H1 (cell line): ENCODE measurements around the gene RAB11A. TPM values are rescaled to one million over a fixed set of nuclear protein-coding genes. Genes with fewer than 3 reads are reported as not detected.

ENCODE experiments used
- CTCF ChIA-PET: fragments of 300-600 bp; sonication (Branson Sonifier 250); formaldehyde crosslinking; loops from one replicate; lab custom pipeline; 2021; ENCODE audit not compliant: partially characterized antibody; lab: Charles Lee
- POLR2A ChIA-PET: fragments of 300-600 bp; sonication (Branson Sonifier 250); formaldehyde crosslinking; loops from one replicate; lab custom pipeline; 2021; ENCODE audit warnings: inconsistent platforms; ENCODE audit not compliant: partially characterized antibody; lab: Charles Lee
- DNase-seq, 2 experiments: peaks; one replicate each; pipeline versions ENCODE4 v3.0.0 to v3.0.0-alpha.2; 2010 to 2022; ENCODE audit warnings: low spot score in 2 of 2, low read depth in 1 of 2, mixed read lengths in 1 of 2
- FAIRE-seq: peaks from 2 replicates; lab custom pipeline; 2011; peaks lifted over from hg19 to GRCh38; lab: Jason Lieb, UNC
- H2AFZ ChIP-seq: 2 replicates; pipeline ENCODE4 v1.8.1; 2012; ENCODE audit warnings: low read length, inconsistent platforms
- H2AK5ac ChIP-seq: 2 replicates; pipeline ENCODE4 v1.6.1; 2013; ENCODE audit warnings: low read depth, low read length
- H2BK120ac ChIP-seq: replicated peaks from 2 replicates; pipeline ENCODE3; 2013; ENCODE audit warnings: low read depth, low read length, inconsistent platforms
- H2BK12ac ChIP-seq: 2 replicates; pipeline ENCODE4 v1.6.1; 2013; ENCODE audit warnings: low read depth, low read length
- H2BK15ac ChIP-seq: 2 replicates; pipeline ENCODE4 v1.6.1; 2013; ENCODE audit warnings: low read length
- H2BK20ac ChIP-seq: 2 replicates; pipeline ENCODE4 v1.6.1; 2013; ENCODE audit warnings: low read length
- H2BK5ac ChIP-seq: 2 replicates; pipeline ENCODE4 v1.6.1; 2013; ENCODE audit warnings: low read depth, low read length
- H3K14ac ChIP-seq: 2 replicates; pipeline ENCODE4 v1.6.1; 2013; ENCODE audit warnings: inconsistent platforms; ENCODE audit not compliant: insufficient read length
- H3K18ac ChIP-seq: 2 replicates; pipeline ENCODE4 v1.6.1; 2013; ENCODE audit warnings: low read length; ENCODE audit errors: extremely low read depth
- H3K23ac ChIP-seq: 2 replicates; pipeline ENCODE4 v1.6.1; 2013; ENCODE audit warnings: inconsistent platforms; ENCODE audit not compliant: insufficient read length
- H3K23me2 ChIP-seq: 2 replicates; pipeline ENCODE4 v1.6.1; 2013; ENCODE audit warnings: low read depth, low read length
- H3K27ac ChIP-seq: 2 replicates; pipeline ENCODE4 v1.6.1; 2011; ENCODE audit warnings: low read depth, low read length, inconsistent platforms
- H3K27me3 ChIP-seq, 4 experiments: replicated peaks in 1 of 4; 1 replicate in 1 of 4; 2 replicates in 3 of 4; pipeline versions ENCODE4 v1.6.1 to v1.8.1; 2011 to 2013; ENCODE audit warnings: low read length in 3 of 4, mild to moderate bottlenecking in 3 of 4, inconsistent platforms in 2 of 4, mixed read lengths in 2 of 4, moderate library complexity in 1 of 4; ENCODE audit not compliant: control insufficient read depth in 3 of 4, insufficient read depth in 3 of 4; ENCODE audit errors: extremely low read depth in 1 of 4
- H3K36me3 ChIP-seq, 4 experiments: 2 replicates each; pipeline versions ENCODE4 v1.6.1 to v1.8.1; 2011 to 2013; ENCODE audit warnings: mild to moderate bottlenecking in 4 of 4, low read length in 3 of 4, moderate library complexity in 2 of 4, control low read depth in 1 of 4, inconsistent platforms in 1 of 4; ENCODE audit not compliant: insufficient read depth in 4 of 4, control insufficient read depth in 2 of 4
- H3K4ac ChIP-seq: replicated peaks from 2 replicates; pipeline ENCODE3; 2013; ENCODE audit warnings: low read length, low read depth, mixed read lengths, inconsistent platforms; ENCODE audit not compliant: insufficient read length
- H3K4me1 ChIP-seq, 4 experiments: replicated peaks in 1 of 4; 1 replicate in 1 of 4; 2 replicates in 3 of 4; pipeline versions ENCODE4 v1.6.1 to v1.8.1; 2011 to 2013; ENCODE audit warnings: low read length in 3 of 4, inconsistent platforms in 2 of 4, mixed read lengths in 1 of 4; ENCODE audit not compliant: insufficient read depth in 4 of 4, control insufficient read depth in 3 of 4
- H3K4me2 ChIP-seq, 2 experiments: 2 replicates each; pipeline versions ENCODE4 v1.6.1 to v1.8.1; 2011 to 2013; ENCODE audit warnings: low read depth in 2 of 2, low read length in 2 of 2, control low read depth in 1 of 2, inconsistent platforms in 1 of 2, mild to moderate bottlenecking in 1 of 2; ENCODE audit not compliant: insufficient read depth in 1 of 2
- H3K4me3 ChIP-seq, 4 experiments: fragments of 200-600, 300-600 bp in 1 of 4; sonication (generic), shearing (Covaris generic), sonication (Bioruptor Twin) in 1 of 4; 2 replicates each; pipeline versions ENCODE4 v1.5.1 to v1.8.1; 2011 to 2016; ENCODE audit warnings: low read length in 4 of 4, low read depth in 3 of 4, control low read depth in 2 of 4, inconsistent platforms in 2 of 4, mild to moderate bottlenecking in 2 of 4, mixed read lengths in 1 of 4, moderate library complexity in 1 of 4; ENCODE audit not compliant: insufficient read depth in 2 of 4; ENCODE audit errors: extremely low read depth in 1 of 4
- H3K56ac ChIP-seq: replicated peaks from 2 replicates; pipeline ENCODE3; 2013; ENCODE audit warnings: low read depth, mild to moderate bottlenecking, mixed read lengths, low read length, inconsistent platforms; ENCODE audit not compliant: insufficient read length
- H3K79me1 ChIP-seq: 2 replicates; pipeline ENCODE4 v1.6.1; 2013; ENCODE audit warnings: low read depth, low read length, control low read depth
- H3K79me2 ChIP-seq, 2 experiments: 2 replicates each; pipeline versions ENCODE4 v1.6.1 to v1.8.1; 2012 to 2013; ENCODE audit warnings: low read length in 2 of 2, mild to moderate bottlenecking in 2 of 2, inconsistent platforms in 1 of 2; ENCODE audit not compliant: insufficient read depth in 2 of 2, control insufficient read depth in 1 of 2
- H3K9ac ChIP-seq, 4 experiments: replicated peaks in 1 of 4; 1 replicate in 1 of 4; 2 replicates in 3 of 4; pipeline versions ENCODE4 v1.6.1 to v1.8.1; 2011 to 2013; ENCODE audit warnings: low read depth in 3 of 4, low read length in 3 of 4, control low read depth in 2 of 4, mild to moderate bottlenecking in 2 of 4, moderate library complexity in 2 of 4, inconsistent platforms in 1 of 4; ENCODE audit errors: extremely low read depth in 1 of 4
- H3K9me3 ChIP-seq, 2 experiments: 2 replicates each; pipeline versions ENCODE4 v1.6.1 to v1.8.1; 2012 to 2013; ENCODE audit warnings: mild to moderate bottlenecking in 2 of 2, moderate library complexity in 2 of 2, control low read depth in 1 of 2, inconsistent platforms in 1 of 2, low read depth in 1 of 2, low read length in 1 of 2, mixed read lengths in 1 of 2; ENCODE audit not compliant: insufficient read depth in 2 of 2
- H4K20me1 ChIP-seq, 2 experiments: replicated peaks in 1 of 2; 2 replicates each; pipeline versions ENCODE3 to v1.8.1; 2011 to 2013; ENCODE audit warnings: inconsistent platforms in 2 of 2, low read length in 2 of 2, mild to moderate bottlenecking in 1 of 2; ENCODE audit not compliant: insufficient read depth in 2 of 2, control insufficient read depth in 1 of 2
- H4K5ac ChIP-seq: 2 replicates; pipeline ENCODE4 v1.6.1; 2013; ENCODE audit warnings: low read length, low read depth, mixed read lengths, inconsistent platforms; ENCODE audit not compliant: insufficient read length
- H4K8ac ChIP-seq: 2 replicates; pipeline ENCODE4 v1.8.0; 2013; ENCODE audit warnings: mild to moderate bottlenecking, moderate library complexity, low read length, inconsistent platforms; ENCODE audit not compliant: insufficient read depth; ENCODE audit errors: extremely low read depth
- H4K91ac ChIP-seq: replicated peaks from 2 replicates; pipeline ENCODE3; 2013; ENCODE audit warnings: low read length, mixed read lengths, inconsistent platforms; ENCODE audit not compliant: insufficient read length
- CEBPB ChIP-seq: IDR thresholded peaks from 2 replicates; pipeline ENCODE4 v1.6.1; 2012; ENCODE audit warnings: low read depth, low read length
- CHD1 ChIP-seq: IDR thresholded peaks from 2 replicates; pipeline ENCODE4 v1.6.1; 2012; ENCODE audit warnings: low read depth, low read length, improper control_type of control experiment
- EP300 ChIP-seq, 2 experiments: IDR thresholded peaks; 1 replicate in 1 of 2; 2 replicates in 1 of 2; pipeline ENCODE4 v1.6.1; 2011 to 2012; ENCODE audit warnings: low read depth in 2 of 2, low read length in 2 of 2, mild to moderate bottlenecking in 2 of 2, borderline replicate concordance in 1 of 2, inconsistent platforms in 1 of 2, moderate library complexity in 1 of 2
- EZH2 ChIP-seq: fragments of 200-600 bp; sonication (generic); IDR thresholded peaks from 2 replicates; pipeline ENCODE4 v1.7.1; 2012; ENCODE audit warnings: low read depth, mild to moderate bottlenecking, moderate library complexity, low read length, inconsistent platforms; ENCODE audit not compliant: severe bottlenecking
- GABPA ChIP-seq: IDR thresholded peaks from 2 replicates; pipeline ENCODE4 v1.6.1; 2011; ENCODE audit warnings: mild to moderate bottlenecking, low read length, moderate library complexity, borderline replicate concordance; ENCODE audit not compliant: insufficient read depth
- JUN ChIP-seq: IDR thresholded peaks from 2 replicates; pipeline ENCODE4 v1.6.1; 2011; ENCODE audit warnings: low read depth, mild to moderate bottlenecking, improper control_type of control experiment, low read length
- KDM5A ChIP-seq: fragments of 200-600 bp; IDR thresholded peaks from 2 replicates; pipeline ENCODE4 v1.7.1; 2012; ENCODE audit warnings: mild to moderate bottlenecking, low read length, inconsistent platforms, mixed read lengths
- POLR2A ChIP-seq, 2 experiments: IDR thresholded peaks; 1 replicate in 1 of 2; 2 replicates in 1 of 2; pipeline ENCODE4 v1.6.1; 2011; ENCODE audit warnings: low read depth in 2 of 2, low read length in 2 of 2, mild to moderate bottlenecking in 2 of 2; ENCODE audit errors: control extremely low read depth in 1 of 2
- RXRA ChIP-seq: IDR thresholded peaks from 2 replicates; pipeline ENCODE4 v1.6.1; 2011; ENCODE audit warnings: low read depth, mild to moderate bottlenecking, low read length, moderate library complexity; ENCODE audit not compliant: insufficient read depth
- SIN3A ChIP-seq, 2 experiments: IDR thresholded peaks in 1 of 2; conservative IDR thresholded peaks in 1 of 2; 2 replicates each; pipeline ENCODE4 v1.6.1; 2011 to 2012; ENCODE audit warnings: low read length in 2 of 2, improper control_type of control experiment in 1 of 2, low read depth in 1 of 2, mild to moderate bottlenecking in 1 of 2
- WGBS, 2 experiments: shearing (Covaris generic) in 1 of 2; methylation state at CpG; one replicate each; pipeline versions ENCODE4 v1.1.6 to v1.1.7; 2013 to 2015; ENCODE audit warnings: low lambda C conversion rate in 2 of 2, mixed read lengths in 2 of 2, inconsistent platforms in 1 of 2, low coverage in 1 of 2, missing lambda C conversion rate in 1 of 2; ENCODE audit not compliant: insufficient replicate concordance in 2 of 2, insufficient coverage in 1 of 2, insufficient read length in 1 of 2; ENCODE audit errors: extremely low coverage in 1 of 2, missing lambda C conversion rate in 1 of 2; 5-methylcytosine and 5-hydroxymethylcytosine counted together
- polyA plus RNA-seq, 7 experiments: library from polyadenylated mRNA; depleted of rRNA in 3 of 7; stranded (reverse) in 5 of 7; unstranded in 2 of 7; fragments of >200 nt in 5 of 7; fragments of 200-250 nt in 2 of 7; gene quantifications; 1 replicate in 5 of 7; 2 replicates in 1 of 7; 4 replicates in 1 of 7; pipeline versions ENCODE4 v1.2.1 to v1.2.3, GENCODE V29; 2011 to 2013; ENCODE audit warnings: missing spikeins in 2 of 7, mixed read lengths in 2 of 7
- total RNA-seq: library from RNA; stranded (reverse); fragmentation: NEBNext Ultra II Directional; extraction: Animal tissue kit (Norgen Biotek cat#: 25700); gene quantifications from 2 replicates; pipeline ENCODE4 v1.2.1, GENCODE V29; 2021
- TF ChIP-seq, protein P1 (sequence below): IDR thresholded peaks from 2 replicates; pipeline ENCODE4 v1.6.1; 2012; ENCODE audit warnings: low read length, inconsistent platforms

The RAB11A gene
- total and polyA plus RNA-seq, 2 of the 8 experiments (the other 6 are each of a cell fraction or from before 2014, with no cell fraction given) = 211 to 254 TPM

DNA sequence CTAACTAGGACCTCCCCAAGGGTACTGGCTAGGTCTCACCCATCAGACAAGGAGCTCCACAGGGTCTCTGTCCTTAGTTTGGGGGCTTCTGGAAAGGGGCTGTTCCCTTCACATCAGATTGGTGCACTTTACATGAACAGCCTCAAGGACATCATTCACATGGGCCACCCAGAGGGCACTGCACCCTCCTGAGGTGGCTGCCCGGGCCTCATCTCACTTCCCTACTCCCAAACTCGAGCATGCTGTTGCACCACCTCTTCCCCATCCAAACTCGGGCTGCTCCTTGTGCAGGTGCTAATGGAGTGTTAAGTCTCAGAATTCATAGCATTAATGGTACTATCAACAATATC is 48.1 kb downstream of the RAB11A start:
- ChIA-PET POLR2A (no interaction called here), CTCF (interaction anchor here (0.7 to 6.2 kb wide), 21 partner anchors 10 to 334 kb away, joined by 3 to 46 read pairs (median 5); no protein-coding TSS in a partner anchor)
- H3K9ac ChIP-seq = no peak overlapping the region
- no peak overlapping the region for H3K4ac ChIP-seq
- H3K36me3 ChIP-seq = no peaks in the 10 kb centered on the region
- no peak for TF ChIP-seq GABPA
- no peak for TF ChIP-seq JUN
- no peak for TF ChIP-seq POLR2A (IDR thresholded peaks at IDR 0.05; ENCODE audit: control extremely low read depth in 1 of 2, low read depth in 2 of 2, low read length in 2 of 2)
- TF ChIP-seq, protein P1, sequence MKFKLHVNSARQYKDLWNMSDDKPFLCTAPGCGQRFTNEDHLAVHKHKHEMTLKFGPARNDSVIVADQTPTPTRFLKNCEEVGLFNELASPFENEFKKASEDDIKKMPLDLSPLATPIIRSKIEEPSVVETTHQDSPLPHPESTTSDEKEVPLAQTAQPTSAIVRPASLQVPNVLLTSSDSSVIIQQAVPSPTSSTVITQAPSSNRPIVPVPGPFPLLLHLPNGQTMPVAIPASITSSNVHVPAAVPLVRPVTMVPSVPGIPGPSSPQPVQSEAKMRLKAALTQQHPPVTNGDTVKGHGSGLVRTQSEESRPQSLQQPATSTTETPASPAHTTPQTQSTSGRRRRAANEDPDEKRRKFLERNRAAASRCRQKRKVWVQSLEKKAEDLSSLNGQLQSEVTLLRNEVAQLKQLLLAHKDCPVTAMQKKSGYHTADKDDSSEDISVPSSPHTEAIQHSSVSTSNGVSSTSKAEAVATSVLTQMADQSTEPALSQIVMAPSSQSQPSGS = no peak
- TF ChIP-seq SIN3A (conservative IDR thresholded peaks at IDR 0.05 in 1 of 2, IDR thresholded peaks at IDR 0.05 in 1 of 2; ENCODE audit: low read depth in 1 of 2, low read length in 2 of 2) = no peak
- TF ChIP-seq RXRA = no peak
- TF ChIP-seq KDM5A = no peak
- no peak for TF ChIP-seq CHD1
- no peak for TF ChIP-seq CEBPB
- TF ChIP-seq EP300 (IDR thresholded peaks at IDR 0.05; ENCODE audit: borderline replicate concordance in 1 of 2, low read depth in 2 of 2, low read length in 2 of 2) = no peak
- no peak for TF ChIP-seq EZH2
- H2BK15ac ChIP-seq = no peak overlapping the region
- no peak overlapping the region for H3K27ac ChIP-seq
- H3K4me3 ChIP-seq = no peak overlapping the region
- no peak overlapping the region for H2BK20ac ChIP-seq
- no peak overlapping the region for H2BK5ac ChIP-seq
- peaks cover 0 to 4% of the 10 kb centered on the region in 2 experiments for H4K20me1 ChIP-seq
- H4K91ac ChIP-seq = no peak overlapping the region
- H2AFZ ChIP-seq = no peak overlapping the region
- H3K79me2 ChIP-seq = no peaks in the 10 kb centered on the region
- H3K4me1 ChIP-seq = peaks cover 0 to 8% (median 4%) of the 10 kb centered on the region in 4 experiments; a peak in 5 of 7 replicates
- no peaks in the 10 kb centered on the region for H3K9me3 ChIP-seq
- no peak overlapping the region for H4K5ac ChIP-seq
- H3K4me2 ChIP-seq = no peak overlapping the region
- H3K14ac ChIP-seq = no peak overlapping the region
- no peaks in the 10 kb centered on the region for H3K23me2 ChIP-seq
- no peaks in the 10 kb centered on the region for H3K27me3 ChIP-seq
- FAIRE-seq (no peak), DNase-seq (no peak)
- no peak overlapping the region for H3K18ac ChIP-seq
- no peak overlapping the region for H3K23ac ChIP-seq
- no peak overlapping the region for H2BK12ac ChIP-seq
- H4K8ac ChIP-seq = no peak overlapping the region
- H3K56ac ChIP-seq = no peak overlapping the region
- no peaks in the 10 kb centered on the region for H3K79me1 ChIP-seq
- WGBS, 2 experiments = 92% methylated on average over 3 of the region's 3 CpGs; no CpG with 5 or more reads in 1 of the 2 experiments
- no peak overlapping the region for H2AK5ac ChIP-seq
- no peak overlapping the region for H2BK120ac ChIP-seq
